ENCODE data around the gene TLR8.

Gene TLR8

DNA sequence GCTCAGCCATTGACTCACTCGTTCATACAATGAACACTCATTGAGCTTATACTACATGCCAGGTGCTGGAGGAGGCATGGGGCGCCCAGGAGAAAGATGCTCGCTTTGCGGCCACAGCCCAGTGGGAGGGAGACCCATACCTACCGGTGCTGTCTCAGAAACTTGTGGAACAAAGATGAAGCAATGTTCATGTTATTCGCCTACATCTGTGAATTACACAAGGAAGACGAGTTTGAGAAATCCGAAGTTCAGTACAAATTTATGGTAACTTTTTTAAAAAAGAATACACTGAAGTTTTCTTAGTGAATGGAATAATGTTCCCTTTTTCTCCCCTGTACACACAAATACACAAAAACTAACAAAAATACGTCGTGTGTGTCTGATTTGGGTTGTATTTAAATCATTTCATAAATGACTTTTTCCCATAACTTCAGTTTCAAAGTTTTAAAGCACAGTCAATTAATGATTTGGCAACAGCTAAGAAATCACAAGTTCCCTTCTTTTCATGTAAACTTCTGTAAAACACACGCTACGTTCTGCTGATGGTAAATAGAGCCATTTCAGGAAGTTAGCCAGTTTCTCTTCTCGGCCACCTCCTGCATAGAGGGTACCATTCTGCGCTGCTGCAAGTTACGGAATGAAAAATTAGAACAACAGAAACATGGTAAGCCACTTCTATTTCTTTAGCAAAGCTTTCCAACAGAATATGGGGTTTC is at the start of gene TLR8:
TLR8 (plus strand) TSS at position 575 of the 716 bp plus-strand sequence; CDS start at position 662, 87 bp downstream.
- no peak for DNase-seq (ENCODE audit: low read depth in 1 of 2, low spot score in 1 of 2)

DNA sequence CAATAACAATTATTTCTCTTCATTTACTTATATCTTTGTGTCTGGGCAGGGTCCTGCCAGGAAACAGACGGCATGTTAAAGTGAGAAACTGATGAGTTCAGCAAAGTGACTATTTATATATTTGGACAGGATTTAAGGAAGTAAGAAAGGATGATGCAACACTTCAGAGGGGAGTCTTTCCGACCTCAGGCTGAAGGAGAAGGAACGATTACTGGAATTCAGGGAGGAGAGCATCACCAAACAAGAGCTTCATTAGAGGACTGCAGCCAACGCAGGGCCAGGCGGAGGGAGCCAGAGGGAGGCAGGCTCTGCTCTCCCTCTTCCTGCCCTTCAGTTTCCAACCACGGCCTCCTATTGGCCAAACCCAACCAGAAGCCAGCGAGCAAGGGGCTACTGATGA is 41.1 kb upstream of the TLR8 start:
- no peak for DNase-seq (ENCODE audit: low read depth in 1 of 2, low spot score in 1 of 2)

DNA sequence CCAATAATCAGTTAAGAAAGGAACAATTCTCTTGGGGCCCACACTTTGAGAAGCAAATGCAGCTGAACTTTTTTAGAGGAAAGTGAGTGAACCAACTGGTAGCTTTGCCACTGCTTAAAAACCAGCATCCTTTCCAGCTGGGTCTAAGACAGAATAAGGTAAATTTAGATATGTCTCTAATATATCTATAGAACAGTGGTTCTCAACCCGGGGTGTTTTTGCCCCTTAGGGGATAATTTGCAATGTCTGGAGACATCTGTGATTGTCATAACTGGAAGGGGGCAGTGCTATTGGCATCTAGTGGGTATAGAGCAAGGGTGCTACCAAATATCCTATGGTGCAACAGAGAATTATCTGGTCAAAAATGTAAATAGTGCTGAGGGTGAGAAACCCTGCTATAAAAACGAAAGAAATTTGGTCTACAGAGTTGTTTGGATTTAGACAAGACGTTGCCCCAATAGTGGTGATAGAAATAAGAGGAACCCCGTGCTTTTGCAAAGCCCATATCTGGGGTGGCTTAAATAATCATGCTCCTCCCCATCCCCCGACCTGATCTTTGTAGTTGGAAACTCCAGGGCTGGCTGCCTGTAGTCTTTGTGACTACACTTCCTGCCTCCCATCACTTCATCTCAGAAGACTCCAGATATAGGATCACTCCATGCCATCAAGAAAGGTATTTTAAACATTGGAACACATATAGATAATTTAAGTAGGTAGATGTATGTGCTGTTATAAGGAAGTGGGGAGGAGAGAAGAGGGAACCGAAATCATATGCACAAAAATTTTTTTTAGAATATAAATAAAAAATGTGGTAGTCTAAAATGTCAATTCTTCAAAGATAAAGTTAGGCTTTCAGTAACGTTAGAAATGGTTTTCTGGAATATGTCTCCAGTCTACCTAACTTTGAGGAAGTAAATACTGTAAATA is 39.7 kb upstream of the TLR8 start, which contains the start of gene TLR7:
TLR7 (plus strand) TSS at position 622 of the 927 bp plus-strand sequence. CDS start 507 bp downstream, outside the sequence.
- no peak for DNase-seq (ENCODE audit: low read depth in 1 of 2, low spot score in 1 of 2)

- DNase-seq (ENCODE audit: low read depth in 1 of 2, low spot score in 1 of 2): no peak
Measured at GRCh38 chrX:12867685-12868084, 38.7 kb upstream of the TLR8 start.

DNA sequence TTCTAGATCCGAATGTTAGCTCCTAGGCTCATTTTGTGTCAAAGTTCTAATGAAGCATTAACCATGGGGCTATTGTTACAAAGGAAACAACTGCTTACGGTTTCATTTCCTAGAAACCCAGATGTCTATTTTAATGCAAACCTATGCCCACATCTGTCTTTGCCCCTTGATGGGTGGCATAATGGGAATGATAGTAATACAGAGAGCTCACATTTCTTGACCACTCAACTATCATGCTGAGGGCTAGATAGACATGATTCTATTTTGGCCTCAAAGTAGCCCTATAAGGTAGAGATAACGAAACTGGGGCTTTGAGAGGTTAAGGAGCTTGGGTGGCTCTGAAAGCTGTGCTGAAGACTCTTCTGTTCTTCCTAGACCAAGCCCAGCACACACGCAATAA is 37.7 kb upstream of the TLR8 start:
- DNase-seq (ENCODE audit: low read depth in 1 of 2, low spot score in 1 of 2): no peak

- no peak for DNase-seq (ENCODE audit: low read depth in 1 of 2, low spot score in 1 of 2)
Measured at GRCh38 chrX:12871257-12871656, 35.2 kb upstream of the TLR8 start.

GRCh38 chrX:12872741-12873140 is 33.7 kb upstream of the TLR8 start:
- DNase-seq (ENCODE audit: low read depth in 1 of 2, low spot score in 1 of 2): no peak

DNA sequence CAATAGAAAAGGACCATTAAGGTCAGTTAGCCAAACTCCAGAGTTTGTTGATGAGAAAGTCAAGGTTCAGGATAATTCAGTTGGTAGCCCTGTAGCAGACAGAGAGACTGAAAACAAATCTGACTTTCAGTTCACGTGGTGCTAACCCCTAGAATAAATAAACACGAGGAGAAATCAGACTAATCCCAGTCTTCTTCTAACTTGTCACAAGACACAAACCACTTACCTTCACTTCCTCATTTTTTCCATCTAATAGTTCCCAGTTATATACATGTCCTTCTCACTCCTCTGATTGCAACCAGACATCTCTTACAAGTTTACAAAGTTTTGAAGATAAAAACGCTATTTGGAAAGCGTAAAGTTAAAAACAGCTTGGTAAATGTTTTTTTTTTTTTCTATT is 31.8 kb upstream of the TLR8 start:
- no peak for DNase-seq (ENCODE audit: low read depth in 1 of 2, low spot score in 1 of 2)

- no peak for DNase-seq (ENCODE audit: low read depth in 1 of 2, low spot score in 1 of 2)
Measured at GRCh38 chrX:12877386-12877785, 29.0 kb upstream of the TLR8 start.

DNA sequence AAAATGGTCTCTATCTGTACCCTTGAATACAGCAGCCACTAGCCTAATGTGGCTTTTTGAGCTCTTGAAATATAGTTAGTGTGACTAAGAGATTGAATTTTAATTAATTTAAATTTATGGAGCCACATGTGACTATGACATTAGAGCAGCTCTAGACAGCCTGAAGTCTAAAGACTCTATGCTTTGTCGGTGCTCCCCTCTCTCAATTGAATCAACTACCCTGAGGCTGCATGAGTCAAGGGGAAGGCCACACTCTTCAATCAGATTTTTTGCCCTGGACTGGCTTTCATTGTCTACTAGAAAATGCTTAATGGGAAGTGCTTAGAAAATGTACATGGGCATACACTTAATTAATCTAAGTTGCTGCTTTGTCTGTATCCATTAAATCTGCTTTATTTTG is 27.9 kb upstream of the TLR8 start:
- no peak for DNase-seq (ENCODE audit: low read depth in 1 of 2, low spot score in 1 of 2)

DNA sequence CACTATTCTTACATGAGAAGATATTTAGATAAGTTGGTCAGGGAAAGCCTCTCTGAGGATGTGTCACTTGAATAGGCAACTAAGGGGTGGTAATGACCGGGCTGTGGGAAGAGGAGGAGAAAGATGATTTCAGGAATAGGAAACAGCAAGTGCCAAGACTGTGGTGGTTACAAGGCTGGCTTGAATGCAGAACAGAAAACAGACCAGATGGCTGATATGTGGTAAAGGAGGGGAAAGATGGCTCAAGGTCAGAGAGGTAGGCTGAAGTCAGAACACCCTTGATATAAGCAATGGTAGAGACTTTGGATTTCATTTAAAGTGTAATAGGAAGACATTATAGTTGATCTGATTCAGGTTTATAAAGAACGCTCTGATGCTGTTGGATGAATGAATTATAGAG is 24.5 kb upstream of the TLR8 start:
- DNase-seq (ENCODE audit: low read depth in 1 of 2, low spot score in 1 of 2): no peak

DNA sequence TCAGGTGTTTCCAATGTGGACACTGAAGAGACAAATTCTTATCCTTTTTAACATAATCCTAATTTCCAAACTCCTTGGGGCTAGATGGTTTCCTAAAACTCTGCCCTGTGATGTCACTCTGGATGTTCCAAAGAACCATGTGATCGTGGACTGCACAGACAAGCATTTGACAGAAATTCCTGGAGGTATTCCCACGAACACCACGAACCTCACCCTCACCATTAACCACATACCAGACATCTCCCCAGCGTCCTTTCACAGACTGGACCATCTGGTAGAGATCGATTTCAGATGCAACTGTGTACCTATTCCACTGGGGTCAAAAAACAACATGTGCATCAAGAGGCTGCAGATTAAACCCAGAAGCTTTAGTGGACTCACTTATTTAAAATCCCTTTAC is 20.9 kb upstream of the TLR8 start:
- DNase-seq (ENCODE audit: low read depth in 1 of 2, low spot score in 1 of 2): no peak

- no peak for DNase-seq (ENCODE audit: low read depth in 1 of 2, low spot score in 1 of 2)
Measured at GRCh38 chrX:12886545-12886944, 19.9 kb upstream of the TLR8 start.

DNA sequence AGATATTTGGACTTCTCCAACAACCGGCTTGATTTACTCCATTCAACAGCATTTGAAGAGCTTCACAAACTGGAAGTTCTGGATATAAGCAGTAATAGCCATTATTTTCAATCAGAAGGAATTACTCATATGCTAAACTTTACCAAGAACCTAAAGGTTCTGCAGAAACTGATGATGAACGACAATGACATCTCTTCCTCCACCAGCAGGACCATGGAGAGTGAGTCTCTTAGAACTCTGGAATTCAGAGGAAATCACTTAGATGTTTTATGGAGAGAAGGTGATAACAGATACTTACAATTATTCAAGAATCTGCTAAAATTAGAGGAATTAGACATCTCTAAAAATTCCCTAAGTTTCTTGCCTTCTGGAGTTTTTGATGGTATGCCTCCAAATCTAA is 19.3 kb upstream of the TLR8 start:
- DNase-seq (ENCODE audit: low read depth in 1 of 2, low spot score in 1 of 2): no peak

DNA sequence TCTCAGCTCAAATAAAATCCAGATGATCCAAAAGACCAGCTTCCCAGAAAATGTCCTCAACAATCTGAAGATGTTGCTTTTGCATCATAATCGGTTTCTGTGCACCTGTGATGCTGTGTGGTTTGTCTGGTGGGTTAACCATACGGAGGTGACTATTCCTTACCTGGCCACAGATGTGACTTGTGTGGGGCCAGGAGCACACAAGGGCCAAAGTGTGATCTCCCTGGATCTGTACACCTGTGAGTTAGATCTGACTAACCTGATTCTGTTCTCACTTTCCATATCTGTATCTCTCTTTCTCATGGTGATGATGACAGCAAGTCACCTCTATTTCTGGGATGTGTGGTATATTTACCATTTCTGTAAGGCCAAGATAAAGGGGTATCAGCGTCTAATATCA is 18.7 kb upstream of the TLR8 start:
- DNase-seq (ENCODE audit: low read depth in 1 of 2, low spot score in 1 of 2): no peak

DNA sequence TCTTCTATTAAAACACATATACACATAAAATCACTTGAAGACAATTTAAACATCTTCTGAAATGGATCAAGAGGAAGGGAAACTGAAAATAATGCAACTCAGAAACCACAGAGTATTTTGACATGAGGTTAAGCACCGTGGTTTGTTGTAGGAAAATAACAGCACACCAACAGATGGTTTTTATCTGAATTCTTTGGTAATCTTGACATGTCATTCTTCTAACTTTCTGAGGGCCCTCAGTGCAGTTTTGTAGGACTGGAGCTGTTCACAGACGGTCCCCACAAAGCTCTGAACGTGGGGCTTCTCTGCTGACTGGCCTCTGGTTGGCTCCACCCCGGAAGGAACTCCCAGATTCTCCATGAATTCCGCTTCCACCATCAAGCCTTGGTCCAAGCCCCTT is 16.0 kb upstream of the TLR8 start:
- no peak for DNase-seq (ENCODE audit: low read depth in 1 of 2, low spot score in 1 of 2)

GRCh38 chrX:12891171-12891570 is 15.2 kb upstream of the TLR8 start:
- no peak for DNase-seq (ENCODE audit: low read depth in 1 of 2, low spot score in 1 of 2)

- DNase-seq (ENCODE audit: low read depth in 1 of 2, low spot score in 1 of 2): no peak
Measured at GRCh38 chrX:12891915-12892506, 14.4 kb upstream of the TLR8 start.

DNA sequence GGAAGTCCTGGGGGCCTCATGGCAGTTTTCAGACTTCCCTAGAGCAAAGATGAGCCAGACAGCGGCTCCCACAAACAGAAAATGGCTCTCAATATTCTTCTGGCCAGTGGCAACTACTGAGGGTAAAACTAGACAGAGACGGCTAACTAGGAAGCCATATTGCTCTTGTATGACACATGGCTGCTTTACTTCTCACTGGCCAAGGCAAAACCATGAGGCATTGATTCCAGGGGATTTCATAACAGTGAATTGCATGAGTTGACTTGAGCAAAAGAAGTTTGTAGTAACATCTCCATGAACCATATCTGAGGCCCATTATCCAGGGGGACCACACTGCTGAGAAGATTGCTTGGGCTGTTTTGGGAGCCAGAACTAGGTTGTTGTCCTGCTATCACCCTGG is 13.7 kb upstream of the TLR8 start:
- no peak for DNase-seq (ENCODE audit: low read depth in 1 of 2, low spot score in 1 of 2)

- peak; percentile 2 to 10 for DNase-seq (ENCODE audit: low read depth in 1 of 2, low spot score in 1 of 2)
Measured at GRCh38 chrX:12894074-12895030, 12.1 kb upstream of the TLR8 start.

DNA sequence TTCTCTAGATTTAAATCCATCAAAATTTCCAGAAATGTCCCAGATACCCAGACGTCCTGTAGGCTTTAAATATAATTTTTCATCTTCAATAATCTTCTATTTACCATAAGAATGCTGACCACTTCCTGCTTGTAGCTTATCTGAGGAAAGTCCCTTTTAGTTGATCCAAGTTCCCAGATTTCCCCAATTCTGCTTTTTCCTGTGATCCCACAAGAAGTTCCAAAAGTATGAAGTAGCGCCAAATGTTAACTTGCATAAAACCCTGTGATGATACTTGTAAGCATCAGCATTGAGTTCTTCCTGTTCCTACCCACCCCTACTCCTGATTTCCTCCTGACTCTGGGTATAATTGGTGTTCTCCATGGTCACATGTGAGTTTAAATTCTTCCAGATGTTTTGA is 10.6 kb upstream of the TLR8 start:
- DNase-seq (ENCODE audit: low read depth in 1 of 2, low spot score in 1 of 2): no peak

Data from stimulated activated CD4-positive, alpha-beta T cell treated with anti-CD3 and anti-CD28 coated beads, Interleukin-15, amount 100 ng/mL, for 1 hour (primary cell).